HFFc6 (cell line): ENCODE results near the gene KRT9. TPM values are rescaled to one million over a fixed set of nuclear protein-coding genes. Genes with fewer than 3 reads are reported as not detected.

Experiments used
- DNase-seq: peaks from one replicate; pipeline ENCODE4 v3.0.0-alpha.2; 2018
- H3K27ac Mint-ChIP-seq: 2 replicates; pipeline ENCODE4 v1.8.0; 2020; ENCODE audit warnings: mild to moderate bottlenecking, mixed read lengths
- H3K27me3 Mint-ChIP-seq: 2 replicates; pipeline ENCODE4 v1.8.0; 2021; ENCODE audit warnings: mild to moderate bottlenecking, moderate library complexity, mixed read lengths; ENCODE audit not compliant: insufficient read depth
- H3K36me3 Mint-ChIP-seq: 2 replicates; pipeline ENCODE4 v1.8.0; 2021; ENCODE audit warnings: low read depth, mixed read lengths
- H3K4me1 Mint-ChIP-seq: 2 replicates; pipeline ENCODE4 v1.8.0; 2020; ENCODE audit warnings: low read depth, mixed read lengths
- H3K4me3 Mint-ChIP-seq: 2 replicates; pipeline ENCODE4 v1.8.0; 2020; ENCODE audit warnings: mild to moderate bottlenecking, moderate library complexity, mixed read lengths
- H3K9me3 Mint-ChIP-seq: 2 replicates; pipeline ENCODE4 v1.8.0; 2020; ENCODE audit warnings: mild to moderate bottlenecking, mixed read lengths
- CTCF ChIP-seq: fragments of 200-600 bp; sonication (generic); IDR thresholded peaks from 2 replicates; pipeline ENCODE4 v1.5.0; 2021; ENCODE audit warnings: antibody characterized with exemption, mild to moderate bottlenecking
- total RNA-seq, 6 experiments: library from RNA; stranded (reverse); fragmentation: NEBNext Ultra II Directional; extraction: Animal tissue kit (Norgen Biotek cat#: 25700); gene quantifications; 2 replicates in 1 of 6; 3 replicates in 5 of 6; pipeline ENCODE4 v1.2.3, GENCODE V29; 2021

Gene KRT9
- total RNA-seq, 6 experiments from 2014 or later: not detected

- Mint-ChIP-seq H3K4me1 (peaks cover 48% of the 10 kb centered on the region), H3K4me3 (no peak overlapping the region), H3K36me3 (peaks cover 15% of the 10 kb centered on the region), H3K9me3 (peaks cover 8% of the 10 kb centered on the region), H3K27me3 (peaks cover 9% of the 10 kb centered on the region), H3K27ac (peak overlapping the region; percentile 88)
- no peak for DNase-seq
- TF ChIP-seq CTCF: no peak
These were observed 22.2 kb downstream of the KRT9 start for GRCh38 chr17:41549596-41550039.

- H3K27me3 Mint-ChIP-seq: peaks cover 7% of the 10 kb centered on the region; the same call in 1 of the 2 replicates
- H3K4me3 Mint-ChIP-seq: peak overlapping the region; percentile 52
- H3K36me3 Mint-ChIP-seq: peaks cover 15% of the 10 kb centered on the region
- peak; percentile 94 for TF ChIP-seq CTCF
- peaks cover 8% of the 10 kb centered on the region for H3K9me3 Mint-ChIP-seq
- peak; percentile 84 for DNase-seq
- H3K4me1 Mint-ChIP-seq: peaks cover 53% of the 10 kb centered on the region
- peak overlapping the region; percentile 88 for H3K27ac Mint-ChIP-seq
These were observed 22.8 kb downstream of the KRT9 start for GRCh38 chr17:41548844-41549595.

GRCh38 chr17:41547921-41548843 is 23.7 kb downstream of the KRT9 start:
- peak; percentile 98 for DNase-seq
- Mint-ChIP-seq H3K27ac (peak overlapping the region; percentile 88), H3K4me1 (peaks cover 50% of the 10 kb centered on the region), H3K4me3 (peak overlapping the region; percentile 35), H3K9me3 (peaks cover 8% of the 10 kb centered on the region), H3K36me3 (peaks cover 15% of the 10 kb centered on the region), H3K27me3 (peaks cover 7% of the 10 kb centered on the region; the same call in 1 of the 2 replicates)
- TF ChIP-seq CTCF: no peak

- no peak for DNase-seq
- Mint-ChIP-seq H3K4me3 (no peak overlapping the region; the same call in 1 of the 2 replicates), H3K4me1 (peaks cover 43% of the 10 kb centered on the region), H3K9me3 (peaks cover 8% of the 10 kb centered on the region), H3K36me3 (peaks cover 15% of the 10 kb centered on the region), H3K27ac (peak overlapping the region; percentile 88), H3K27me3 (peaks cover 6% of the 10 kb centered on the region; the same call in 1 of the 2 replicates)
- no peak for TF ChIP-seq CTCF
These were observed 24.4 kb downstream of the KRT9 start for GRCh38 chr17:41547378-41547841.

GRCh38 chr17:41546819-41547218 is 25.0 kb downstream of the KRT9 start:
- Mint-ChIP-seq H3K9me3 (peaks cover 8% of the 10 kb centered on the region), H3K27me3 (peaks cover 6% of the 10 kb centered on the region; the same call in 1 of the 2 replicates), H3K4me1 (peaks cover 43% of the 10 kb centered on the region), H3K27ac (peak overlapping the region; percentile 88; the same call in 1 of the 2 replicates), H3K4me3 (no peak overlapping the region), H3K36me3 (peaks cover 15% of the 10 kb centered on the region)
- TF ChIP-seq CTCF: no peak
- no peak for DNase-seq
